Heart right ventricle (tissue), 16 donors: ENCODE measurements around the gene FASTKD2. TPM values are rescaled to one million over a fixed set of nuclear protein-coding genes. Genes with fewer than 3 reads are reported as not detected.
"Not testable (repeated sequence)": the region's sequence is repeated elsewhere in the genome, so short reads cannot be mapped to it uniquely, and the experiment has no call there.

Source experiments
- ATAC-seq, 8 donors: fragments of 200-7000 bp; cut with Tn5 transposase; one replicate each; pipeline ENCODE4 v1.9.1; 2020; ENCODE audit warnings: mild to moderate bottlenecking in 8 of 8, moderate library complexity in 8 of 8, moderate number of reproducible peaks in 1 of 8
- DNase-seq, 2 donors: peaks; one replicate each; pipeline ENCODE4 v3.0.0-alpha.2; 2020
- H3K27ac ChIP-seq, 10 donors: fragments of 200-600 bp; sonication (generic) in 2 of 10; one replicate each; pipeline versions ENCODE4 v1.5.0 to v1.8.0; 2020 to 2022; ENCODE audit warnings: mild to moderate bottlenecking in 3 of 10
- H3K27me3 ChIP-seq, 7 donors: fragments of 200-600 bp; one replicate each; pipeline ENCODE4 v1.8.0; 2021 to 2022; ENCODE audit warnings: mild to moderate bottlenecking in 2 of 7
- H3K36me3 ChIP-seq, 9 donors: fragments of 200-600 bp; sonication (generic) in 1 of 9; one replicate each; pipeline versions ENCODE4 v1.5.0 to v1.8.0; 2020 to 2022; ENCODE audit warnings: mild to moderate bottlenecking in 2 of 9
- H3K4me1 ChIP-seq, 9 donors: fragments of 200-600 bp; sonication (generic) in 1 of 9; one replicate each; pipeline versions ENCODE4 v1.5.0 to v1.8.0; 2020 to 2022; ENCODE audit warnings: mild to moderate bottlenecking in 4 of 9
- H3K4me3 ChIP-seq, 10 donors: fragments of 200-600 bp; sonication (generic) in 2 of 10; one replicate each; pipeline versions ENCODE4 v1.5.0 to v1.8.0; 2020 to 2022; ENCODE audit warnings: mild to moderate bottlenecking in 7 of 10, moderate library complexity in 2 of 10
- H3K9me3 ChIP-seq, 11 donors: fragments of 200-600 bp in 10 of 11; sonication (generic) in 2 of 11; one replicate each; pipeline versions ENCODE4 v1.5.0 to v1.8.0; 2013 to 2022; ENCODE audit warnings: mild to moderate bottlenecking in 2 of 11, control low read depth in 1 of 11, moderate library complexity in 1 of 11
- WGBS, 2 donors: extraction: QIAGEN DNeasy Blood & Tissue Kit; methylation state at CpG; one replicate each; pipeline ENCODE4 v1.1.7; 2013; ENCODE audit warnings: inconsistent platforms in 1 of 2; 5-methylcytosine and 5-hydroxymethylcytosine counted together
- intact Hi-C, 10 donors: fragments of 100-400 bp; cut with DNase I; formaldehyde crosslinking; loops; one replicate each; pipeline versions ENCODE4 v1.11.1 to v1.14.2; 2022
- polyA plus RNA-seq, 2 donors: library from polyadenylated mRNA; stranded (reverse); fragments of 200-250 nt; gene quantifications; one replicate each; pipeline ENCODE4 v1.2.3, GENCODE V29; 2013
- total RNA-seq, 10 donors: library from RNA; stranded (reverse); fragmentation: NEBNext Ultra II Directional in 3 of 10; extraction: Animal tissue kit (Norgen Biotek cat#: 25700) in 3 of 10; gene quantifications; one replicate each; pipeline versions ENCODE4 v1.2.1 to v1.2.4, GENCODE V29; 2021 to 2023
- TF ChIP-seq, protein P1 (sequence below), 9 donors: fragments of 200-600 bp; sonication (generic) in 2 of 9; IDR thresholded peaks; one replicate each; pipeline versions ENCODE4 v1.5.0 to v1.8.0; 2021 to 2022; ENCODE audit warnings: antibody characterized with exemption in 9 of 9, mild to moderate bottlenecking in 5 of 9, moderate library complexity in 1 of 9
- donor health status: Arrhythmogenic right ventricular cardiomyopathy.
- donor health status: ischemic (EF 13 %, LVEDD 7.1; RV severe dilation, severe dysfunction).
- donor health status: healthy with polysubstance abuse.
- donor health status: DM: no; HTN: yes; CAD: no.
- donor health status: DM: no; HTN: no; CAD: no.
- donor health status: ischemic (EF 25% LVEDD 6.9; RV normal size, moderate dysfunction).
- donor health status: ischemic (EF 25% LVEDD 5.7; RV mildly dilated, moderate dysfunction).
- donor health status: healthy.
- donor health status: DM: yes; HTN: yes; CAD: no.
- donor health status: Ischemic cardiomyopathy.
- donor health status: ischemic (EF 35%, LVEDD 5.7; RV mildly dilated, moderate dysfunction).
- donor health status: nonischemic (EF 11% LVEDD 7.7; RV severe dilation, severe dysfunction).
- donor health status: DM: yes; HTN: yes; CAD: no.
- donor health status: PGD.
- donor health status: ischemic (EF 29% LVEDD 5.4; RV normal size, mild dysfunction).
- donor health status: nonischemic (EF 23%, LVEDD 6.1; RV moderate dilation, normal function).

FASTKD2 gene
- total and polyA plus RNA-seq, 12 donors = 8.2 to 46.9 (median 42.2) TPM

GRCh38 chr2:206802654-206803514 lies 37.5 kb downstream of the FASTKD2 start:
- peaks cover 0 to 27% (median 12%) of the 10 kb centered on the region in 9 donors for H3K4me1 ChIP-seq
- no peak for DNase-seq
- H3K9me3 ChIP-seq = no peaks in the 10 kb centered on the region
- H3K27ac ChIP-seq = no peak overlapping the region
- TF ChIP-seq, protein P1, sequence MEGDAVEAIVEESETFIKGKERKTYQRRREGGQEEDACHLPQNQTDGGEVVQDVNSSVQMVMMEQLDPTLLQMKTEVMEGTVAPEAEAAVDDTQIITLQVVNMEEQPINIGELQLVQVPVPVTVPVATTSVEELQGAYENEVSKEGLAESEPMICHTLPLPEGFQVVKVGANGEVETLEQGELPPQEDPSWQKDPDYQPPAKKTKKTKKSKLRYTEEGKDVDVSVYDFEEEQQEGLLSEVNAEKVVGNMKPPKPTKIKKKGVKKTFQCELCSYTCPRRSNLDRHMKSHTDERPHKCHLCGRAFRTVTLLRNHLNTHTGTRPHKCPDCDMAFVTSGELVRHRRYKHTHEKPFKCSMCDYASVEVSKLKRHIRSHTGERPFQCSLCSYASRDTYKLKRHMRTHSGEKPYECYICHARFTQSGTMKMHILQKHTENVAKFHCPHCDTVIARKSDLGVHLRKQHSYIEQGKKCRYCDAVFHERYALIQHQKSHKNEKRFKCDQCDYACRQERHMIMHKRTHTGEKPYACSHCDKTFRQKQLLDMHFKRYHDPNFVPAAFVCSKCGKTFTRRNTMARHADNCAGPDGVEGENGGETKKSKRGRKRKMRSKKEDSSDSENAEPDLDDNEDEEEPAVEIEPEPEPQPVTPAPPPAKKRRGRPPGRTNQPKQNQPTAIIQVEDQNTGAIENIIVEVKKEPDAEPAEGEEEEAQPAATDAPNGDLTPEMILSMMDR (IDR thresholded peaks at IDR 0.05) = no peak
- intact Hi-C loops = loop anchor here in 9 of 10 donors (1.0 to 10.0 kb wide), 9 partner anchors 164 to 671 kb away; partner anchors contain the start of gene KLF7 (in 3 of the 9)
- H3K36me3 ChIP-seq = no peaks in the 10 kb centered on the region
- WGBS, 2 donors = 89 to 91% methylated on average over 7 of the region's 7 CpGs
- H3K27me3 ChIP-seq = no peaks in the 10 kb centered on the region
- H3K4me3 ChIP-seq = no peak overlapping the region
- ATAC-seq = peak in 1 of 8 donors; percentile 17

GRCh38 chr2:206804326-206804725 lies 38.9 kb downstream of the FASTKD2 start:
- H3K36me3 ChIP-seq = no peaks in the 10 kb centered on the region
- no peaks in the 10 kb centered on the region for H3K9me3 ChIP-seq
- DNase-seq = no peak
- ATAC-seq = no peak
- no peaks in the 10 kb centered on the region for H3K27me3 ChIP-seq
- H3K4me3 ChIP-seq = no peak overlapping the region
- WGBS, 2 donors = 71 to 76% methylated on average over 5 of the region's 5 CpGs
- TF ChIP-seq, protein P1 (IDR thresholded peaks at IDR 0.05) = no peak
- peaks cover 0 to 27% (median 12%) of the 10 kb centered on the region in 9 donors for H3K4me1 ChIP-seq
- intact Hi-C loops = loop anchor here (2.0 to 10.0 kb wide), 9 partner anchors 163 to 670 kb away; partner anchors contain the start of gene KLF7 (in 3 of the 10)
- H3K27ac ChIP-seq = peak overlapping the region in 2 of 10 donors; percentile 11 to 41

GRCh38 chr2:206805887-206806607 lies 40.6 kb downstream of the FASTKD2 start:
- TF ChIP-seq, protein P1 (IDR thresholded peaks at IDR 0.05) = no peak
- WGBS, 2 donors = 59 to 64% methylated on average over 6 of the region's 6 CpGs
- DNase-seq (no peak), ATAC-seq (no peak)
- Histone ChIP-seq H3K36me3 (no peaks in the 10 kb centered on the region), H3K4me1 (peaks cover 0 to 15% (median 2%) of the 10 kb centered on the region in 9 donors), H3K9me3 (no peaks in the 10 kb centered on the region), H3K27ac (no peak overlapping the region), H3K27me3 (no peaks in the 10 kb centered on the region), H3K4me3 (no peak overlapping the region)
- intact Hi-C loops = loop anchor here in 5 of 10 donors (2.0 to 10.0 kb wide), 4 partner anchors 179 to 669 kb away; partner anchors contain the start of gene KLF7 (in 2 of the 5)

DNA sequence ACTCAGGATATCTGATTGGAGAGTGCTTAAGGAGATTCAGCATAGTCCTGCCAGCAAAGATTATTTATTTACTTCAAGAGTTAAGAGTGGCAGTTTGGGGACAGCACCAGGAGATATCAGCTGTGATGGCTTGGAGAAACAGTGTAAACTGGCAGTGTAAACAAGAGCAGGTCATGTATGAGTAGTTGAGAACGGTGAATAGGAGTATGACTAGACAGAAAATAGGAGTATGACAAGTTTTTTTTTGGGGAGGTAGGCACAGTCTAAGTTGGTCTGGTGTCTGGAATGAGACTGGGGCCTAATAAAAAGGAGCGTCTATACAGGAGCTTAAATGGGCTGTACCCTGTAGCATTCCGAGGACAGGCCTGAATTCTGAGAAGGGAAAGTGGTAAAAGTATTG lies 42.2 kb downstream of the FASTKD2 start:
- not testable (repeated sequence) for H3K4me1 ChIP-seq, H3K27ac ChIP-seq, H3K36me3 ChIP-seq, H3K27me3 ChIP-seq, DNase-seq, H3K4me3 ChIP-seq, ATAC-seq, H3K9me3 ChIP-seq
- intact Hi-C loops = loop anchor here in 4 of 10 donors (10.0 kb wide), 3 partner anchors 177 to 367 kb away; partner anchors contain the start of gene KLF7 (in 2 of the 4)
- 89 to 91% methylated on average over 2 of the region's 3 CpGs for WGBS, 2 donors

DNA sequence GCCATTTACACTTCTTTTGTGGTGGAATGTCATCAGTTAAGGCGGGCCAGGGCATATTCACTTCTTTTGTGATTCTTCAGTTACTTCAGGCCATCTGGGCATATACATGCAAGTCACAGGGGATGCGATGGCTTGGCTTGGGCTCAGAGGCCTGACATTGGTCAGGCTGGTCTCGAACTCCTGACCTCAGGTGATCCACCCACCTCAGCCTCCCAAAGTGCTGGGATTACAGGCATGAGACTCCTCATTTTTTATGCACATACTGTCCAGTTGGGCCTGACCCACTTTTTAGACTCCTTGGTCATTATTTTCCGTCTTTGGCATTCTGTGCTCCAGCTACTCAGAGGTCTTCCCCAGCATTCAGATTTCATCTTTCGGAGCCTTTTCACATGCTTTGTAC lies 47.1 kb downstream of the FASTKD2 start:
- not testable (repeated sequence) for H3K27ac ChIP-seq, H3K36me3 ChIP-seq, DNase-seq, ATAC-seq, H3K4me1 ChIP-seq, H3K27me3 ChIP-seq, H3K4me3 ChIP-seq
- H3K9me3 ChIP-seq = peaks cover 0 to 16% (median 0%) of the 10 kb centered on the region in 11 donors
- intact Hi-C loops = loop anchor here in 1 of 10 donors (10.0 kb wide), 1 partner anchor 152 kb away; no protein-coding TSS in a partner anchor
- 96 to 98% methylated on average over 5 of the region's 5 CpGs for WGBS, 2 donors
